A673 (cell line): ENCODE results near the gene MRPL14.

Experiments used
- EZH2 ChIP-seq: fragments of 200-600 bp; sonication (generic); IDR thresholded peaks from 2 replicates; pipeline ENCODE4 v1.6.1; 2017; ENCODE audit warnings: borderline replicate concordance, low read depth, mild to moderate bottlenecking, mixed read lengths, antibody characterized with exemption, low read length; ENCODE audit not compliant: poor library complexity, severe bottlenecking
- TF ChIP-seq, protein P1 (sequence below): fragments of 300-800, 200-600 bp; sonication (generic); conservative IDR thresholded peaks from 2 replicates; pipeline ENCODE4 v1.5.1; 2017; ENCODE audit warnings: low read depth, mild to moderate bottlenecking, antibody characterized with exemption, low read length, moderate library complexity, mixed read lengths

DNA sequence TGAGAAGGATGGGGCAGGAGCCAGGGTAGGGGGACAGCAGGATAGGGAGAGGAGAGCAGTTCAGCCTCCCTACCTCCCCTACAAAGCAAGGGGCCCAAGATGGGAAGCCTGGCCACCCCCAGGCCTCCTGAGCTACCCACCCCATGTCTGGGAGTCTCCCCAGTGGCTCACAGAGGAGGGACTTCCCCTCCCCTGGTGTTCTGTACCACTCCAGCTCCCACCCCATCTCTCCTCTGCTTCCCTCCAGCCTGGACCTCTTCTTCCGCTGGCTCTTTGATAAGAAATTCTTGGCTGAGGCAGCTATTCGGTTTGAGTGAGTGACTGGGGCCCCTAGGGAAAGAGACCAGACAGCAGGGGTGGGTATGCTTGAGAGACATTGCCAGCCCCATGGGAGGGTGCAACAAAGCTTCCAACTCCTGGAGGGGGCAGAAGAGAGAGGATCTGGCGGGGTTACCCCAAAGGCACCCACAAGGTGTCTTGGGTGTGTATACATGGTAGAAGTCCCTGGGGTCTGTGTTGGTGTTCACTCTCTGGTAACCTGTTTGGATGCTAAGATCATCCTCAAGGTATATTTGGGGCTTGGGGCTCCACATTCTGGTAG lies 23.2 kb upstream of the MRPL14 start:
- TF ChIP-seq, protein P1, sequence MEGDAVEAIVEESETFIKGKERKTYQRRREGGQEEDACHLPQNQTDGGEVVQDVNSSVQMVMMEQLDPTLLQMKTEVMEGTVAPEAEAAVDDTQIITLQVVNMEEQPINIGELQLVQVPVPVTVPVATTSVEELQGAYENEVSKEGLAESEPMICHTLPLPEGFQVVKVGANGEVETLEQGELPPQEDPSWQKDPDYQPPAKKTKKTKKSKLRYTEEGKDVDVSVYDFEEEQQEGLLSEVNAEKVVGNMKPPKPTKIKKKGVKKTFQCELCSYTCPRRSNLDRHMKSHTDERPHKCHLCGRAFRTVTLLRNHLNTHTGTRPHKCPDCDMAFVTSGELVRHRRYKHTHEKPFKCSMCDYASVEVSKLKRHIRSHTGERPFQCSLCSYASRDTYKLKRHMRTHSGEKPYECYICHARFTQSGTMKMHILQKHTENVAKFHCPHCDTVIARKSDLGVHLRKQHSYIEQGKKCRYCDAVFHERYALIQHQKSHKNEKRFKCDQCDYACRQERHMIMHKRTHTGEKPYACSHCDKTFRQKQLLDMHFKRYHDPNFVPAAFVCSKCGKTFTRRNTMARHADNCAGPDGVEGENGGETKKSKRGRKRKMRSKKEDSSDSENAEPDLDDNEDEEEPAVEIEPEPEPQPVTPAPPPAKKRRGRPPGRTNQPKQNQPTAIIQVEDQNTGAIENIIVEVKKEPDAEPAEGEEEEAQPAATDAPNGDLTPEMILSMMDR, result no peak
- no peak for TF ChIP-seq EZH2
